Ovary (tissue), 3 donors: ENCODE results near the gene ACSS1.

ENCODE experiments used
- CTCF ChIP-seq, 3 donors: fragments of 450-650 bp in 2 of 3; fragments of 200-600 bp in 1 of 3; IDR thresholded peaks; one replicate each; pipeline versions ENCODE4 v1.5.1 to v1.8.0; 2016 to 2022; ENCODE audit warnings: antibody characterized with exemption in 3 of 3, mild to moderate bottlenecking in 1 of 3
- POLR2A ChIP-seq: fragments of 450-650 bp; IDR thresholded peaks from one replicate; pipeline ENCODE4 v1.6.1; 2017; ENCODE audit warnings: antibody characterized with exemption, mild to moderate bottlenecking, moderate library complexity
- donor health status: DM: no; HTN: no; CAD: no.

- TF ChIP-seq CTCF (IDR thresholded peaks at IDR 0.05) (no peak), POLR2A (no peak)
Observed at GRCh38 chr20:24981282-24981681, 76.7 kb downstream of the ACSS1 start.
